ENCODE measurements around the gene ARL17A.
"Not testable (repeated sequence)": the region's sequence is repeated elsewhere in the genome, so short reads cannot be mapped to it uniquely, and the experiment has no call there.

ARL17A gene

DNA sequence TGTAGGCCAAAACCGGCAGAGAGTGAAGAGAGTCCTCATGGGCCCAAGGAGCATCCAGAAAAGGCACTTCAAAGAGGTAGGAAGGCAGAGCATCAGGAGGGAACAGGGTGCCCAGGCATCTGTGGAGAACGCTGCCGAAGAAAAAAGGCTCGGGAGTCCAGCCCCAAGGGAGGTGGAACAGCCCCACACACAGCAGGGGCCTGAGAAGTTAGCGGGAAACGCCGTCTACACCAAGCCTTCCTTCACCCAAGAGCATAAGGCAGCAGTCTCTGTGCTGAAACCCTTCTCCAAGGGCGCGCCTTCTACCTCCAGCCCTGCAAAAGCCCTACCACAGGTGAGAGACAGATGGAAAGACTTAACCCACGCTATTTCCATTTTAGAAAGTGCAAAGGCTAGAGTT is 30.9 kb downstream of the ARL17A start:
- DNase-seq (ENCODE audit: low read depth): not testable (repeated sequence)

DNA sequence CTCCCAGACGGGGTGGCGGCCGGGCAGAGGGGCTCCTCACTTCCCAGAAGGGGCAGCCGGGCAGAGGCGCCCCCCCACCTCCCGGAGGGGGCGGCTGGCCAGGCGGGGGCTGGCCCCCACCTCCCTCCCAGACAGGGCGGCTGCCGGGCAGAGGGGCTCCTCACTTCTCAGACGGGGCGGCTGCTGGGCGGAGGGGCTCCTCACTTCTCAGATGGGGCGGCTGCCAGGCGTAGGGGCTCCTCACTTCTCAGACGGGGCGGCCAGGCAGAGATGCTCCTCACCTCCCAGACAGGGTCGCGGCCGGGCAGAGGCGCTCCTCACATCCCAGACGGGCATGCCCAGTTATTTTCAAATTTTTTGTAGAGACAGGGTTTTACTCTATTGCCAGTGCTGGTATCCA is 44.8 kb downstream of the ARL17A start:
- DNase-seq (ENCODE audit: low read depth): not testable (repeated sequence)

DNA sequence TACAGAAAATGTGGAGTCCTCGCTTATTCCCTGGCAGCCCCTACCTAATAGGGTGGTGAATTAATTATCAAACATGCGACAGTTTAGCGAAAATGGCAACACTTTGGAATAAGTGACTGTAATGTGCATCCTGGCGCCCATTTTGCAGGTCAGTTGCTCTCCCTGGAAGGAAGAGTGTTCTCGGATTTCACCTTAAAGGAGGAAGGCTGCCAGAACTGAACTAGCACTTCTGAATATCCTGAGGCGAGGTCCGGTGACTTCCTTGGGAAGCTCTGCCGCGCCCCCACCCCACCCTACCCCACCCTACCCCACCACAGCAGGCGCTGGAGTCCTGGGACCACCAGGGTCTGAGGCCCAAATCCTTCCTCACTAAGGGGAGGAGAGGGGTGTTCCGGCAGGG is 67.3 kb downstream of the ARL17A start, which contains the start of gene LRRC37A2:
Gene LRRC37A2, plus strand, starts transcription at position 301 of the 400 bp plus-strand sequence. CDS start 245 bp downstream, outside the sequence.
- DNase-seq (ENCODE audit: low read depth): not testable (repeated sequence)

DNA sequence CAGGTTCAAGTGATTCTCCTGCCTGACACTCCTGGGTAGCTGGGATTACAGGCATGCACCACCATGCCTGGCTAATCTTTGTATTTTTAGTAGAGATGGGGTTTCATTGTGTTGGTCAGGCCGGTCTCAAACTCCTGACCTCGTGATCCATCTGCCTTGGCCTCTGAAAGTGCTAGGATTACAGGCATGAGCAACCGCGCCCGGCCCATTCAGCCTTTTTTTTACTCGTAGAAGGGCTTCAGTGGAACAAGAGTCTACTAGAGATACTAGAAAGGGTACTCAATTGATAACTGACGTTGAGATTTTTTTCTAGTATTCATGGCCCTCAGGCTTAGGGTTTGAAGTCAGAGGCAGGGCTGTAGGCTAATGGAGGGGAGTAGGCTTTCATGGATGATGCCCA is 73.6 kb downstream of the ARL17A start:
- DNase-seq (ENCODE audit: low read depth): not testable (repeated sequence)

DNA sequence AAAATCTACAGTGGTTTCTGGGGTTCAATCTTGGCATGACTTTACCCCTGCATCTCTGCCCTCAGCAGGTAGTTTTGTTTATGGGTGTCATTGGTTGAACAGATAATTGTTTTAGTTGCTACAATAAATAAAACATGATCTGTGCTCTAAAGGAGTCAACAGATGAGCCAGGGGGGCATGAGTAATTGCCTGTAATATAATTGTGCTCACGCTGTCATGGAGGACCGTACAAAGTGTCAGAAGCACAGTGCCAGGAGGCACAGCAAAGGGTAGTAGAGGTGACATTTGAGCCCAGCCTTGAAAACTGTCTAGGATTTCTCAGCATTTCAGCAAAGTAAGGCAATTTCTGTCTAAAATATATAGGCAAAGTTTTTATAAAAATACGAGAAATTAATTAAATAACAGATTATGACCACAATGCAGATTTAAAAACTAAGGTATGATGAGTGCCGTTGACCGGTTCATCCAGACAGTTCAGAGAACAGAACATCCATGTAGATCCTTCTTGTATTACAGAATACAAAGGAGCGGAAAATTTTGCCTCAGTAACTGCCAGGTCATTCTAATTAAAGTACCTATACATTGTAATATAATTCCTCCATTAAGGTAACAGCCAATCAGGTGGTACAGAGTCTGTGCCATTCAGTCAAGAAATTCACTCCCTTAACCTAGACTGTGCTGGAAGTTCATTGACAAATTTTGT is 79.9 kb downstream of the ARL17A start:
- DNase-seq (ENCODE audit: low read depth): not testable (repeated sequence)

DNA sequence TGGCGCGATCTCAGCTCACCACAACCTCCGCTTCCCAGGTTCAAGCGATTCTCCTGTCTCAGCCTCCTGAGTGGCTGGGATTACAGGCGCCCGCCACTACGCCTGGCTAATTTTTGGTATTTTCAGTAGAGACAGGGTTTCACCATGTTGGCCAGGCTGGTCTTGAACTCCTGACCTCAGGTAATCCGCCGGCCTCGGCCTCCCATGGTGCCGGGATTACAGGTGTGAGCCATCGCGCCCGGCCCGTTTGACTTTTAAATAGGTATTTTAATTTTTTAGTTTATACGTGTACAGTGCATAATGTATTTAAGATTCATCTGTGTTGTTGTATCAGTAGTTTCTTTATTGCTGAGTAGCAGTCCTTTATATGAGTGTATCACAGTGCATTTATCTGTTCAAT is 87.5 kb downstream of the ARL17A start:
- DNase-seq (ENCODE audit: low read depth): not testable (repeated sequence)

DNA sequence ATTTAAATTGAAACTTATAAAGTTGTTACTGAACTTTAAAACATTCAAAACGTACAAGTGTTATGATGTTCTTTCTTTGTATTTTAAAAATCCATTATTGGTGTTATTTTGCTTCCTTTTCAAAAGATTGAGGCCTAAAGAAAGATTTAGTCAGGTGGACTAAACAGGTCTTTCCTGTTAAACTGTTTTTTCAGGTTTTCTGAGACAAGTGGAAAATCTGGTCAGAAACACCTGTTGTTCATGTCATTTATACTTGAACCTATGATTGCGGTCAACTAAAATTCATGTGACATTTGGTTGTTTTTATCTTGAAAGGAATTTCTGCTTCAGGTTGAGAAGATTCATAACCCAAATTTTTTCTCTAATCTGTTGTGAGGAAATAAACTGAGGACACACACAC is 98.2 kb downstream of the ARL17A start:
- not testable (repeated sequence) for DNase-seq (ENCODE audit: low read depth)

DNA sequence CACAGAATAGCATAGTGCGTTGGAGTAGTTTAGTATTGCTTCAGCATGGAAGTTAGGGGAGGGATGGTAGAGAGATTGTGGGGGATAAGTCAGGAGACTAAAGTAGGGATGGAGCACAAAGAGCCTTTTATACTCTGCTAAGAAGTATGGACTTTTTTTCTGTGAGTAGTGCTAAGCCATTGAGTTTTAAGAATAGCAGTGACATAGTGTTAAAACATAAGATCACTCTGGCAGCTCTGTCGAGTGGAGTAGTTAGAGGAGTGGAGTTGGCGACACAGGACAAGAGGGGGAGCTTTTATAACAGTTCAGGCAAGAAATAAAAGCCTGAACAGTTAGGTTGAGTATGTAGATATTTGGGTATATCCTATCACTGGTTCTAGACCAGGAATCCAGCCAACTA is 100.7 kb downstream of the ARL17A start:
- DNase-seq (ENCODE audit: low read depth): not testable (repeated sequence)

DNA sequence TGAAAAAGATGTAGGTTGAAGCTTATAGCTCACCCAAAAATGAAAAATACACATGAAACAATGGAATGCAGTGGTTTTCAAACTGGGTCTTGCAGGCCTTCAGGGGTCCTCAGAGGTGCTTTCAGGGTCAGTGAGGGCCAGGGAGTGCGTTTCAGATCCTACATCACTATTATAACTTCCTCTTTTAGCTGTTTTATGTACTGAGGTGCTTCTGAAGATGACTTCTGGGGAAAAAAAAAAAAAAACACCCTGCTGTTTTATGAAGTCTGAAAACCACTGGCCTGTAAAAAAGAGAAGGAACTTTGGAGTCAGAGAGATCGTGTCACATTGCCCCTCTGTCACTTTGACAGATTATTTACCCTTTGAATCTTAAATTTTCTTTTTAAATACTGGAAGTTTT is 103.9 kb downstream of the ARL17A start:
- not testable (repeated sequence) for DNase-seq (ENCODE audit: low read depth)

DNA sequence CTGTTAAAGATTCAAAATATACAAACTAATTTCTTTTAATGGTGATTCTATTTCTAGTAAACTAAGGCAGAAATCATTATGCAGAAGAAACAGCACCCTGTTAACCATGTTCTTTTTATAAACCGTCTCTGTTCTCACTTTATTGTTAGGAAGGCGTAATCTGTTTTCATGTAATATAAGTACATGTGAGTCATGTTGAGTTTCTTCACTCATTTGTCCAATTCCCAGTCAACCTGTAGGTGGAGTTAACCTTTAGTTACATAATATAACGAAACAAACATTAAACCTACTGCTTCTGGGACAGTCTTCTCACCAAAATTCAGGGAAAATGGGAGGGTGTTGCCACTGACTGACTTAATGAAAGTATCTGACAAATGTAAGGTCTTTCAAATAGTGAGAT is 105.0 kb downstream of the ARL17A start:
- not testable (repeated sequence) for DNase-seq (ENCODE audit: low read depth)

DNA sequence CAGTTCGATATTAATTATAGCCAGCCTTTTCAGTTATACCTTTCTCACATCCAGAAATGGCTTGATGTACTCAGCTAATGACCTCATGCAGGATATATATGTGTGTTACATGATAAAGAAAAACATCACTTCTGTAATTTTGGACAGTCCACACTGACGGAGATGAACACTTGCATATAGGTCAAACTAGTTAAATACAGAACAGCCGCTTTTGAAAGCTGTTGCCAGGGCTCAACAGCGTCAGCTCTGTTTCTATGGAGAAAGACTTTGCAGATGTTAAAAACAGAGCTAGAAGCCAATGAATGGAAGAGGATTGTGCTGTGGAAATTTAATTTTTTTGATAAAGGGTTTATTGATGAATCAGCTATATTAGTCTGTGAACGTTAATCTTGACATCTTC is 111.9 kb downstream of the ARL17A start:
- not testable (repeated sequence) for DNase-seq (ENCODE audit: low read depth)
